Measurements from ENCODE around the gene TNS3. TPM values are rescaled to one million over a fixed set of nuclear protein-coding genes. Genes with fewer than 3 reads are reported as not detected.
A peak's percentile ranks its signal among the peaks of the same experiment; 100 is the strongest.

TNS3 gene
- total and polyA plus RNA-seq, 2 of the 13 experiments (the other 11 are each of a cell fraction or from before 2014, with no cell fraction given), result 52.9 to 55.7 TPM

- no peak for TF ChIP-seq PLSCR1 (CRISPR knock-in tag; IDR thresholded peaks at IDR 0.05; ENCODE audit: borderline replicate concordance)
- TF ChIP-seq MAX (IDR thresholded peaks at IDR 0.05), result no peak
- TF ChIP-seq TSC22D2 (CRISPR knock-in tag; IDR thresholded peaks at IDR 0.05; ENCODE audit: borderline replicate concordance), result no peak
- no peak for TF ChIP-seq HNRNPK (IDR thresholded peaks at IDR 0.05; ENCODE audit: low read depth, low read length, poor library complexity, severe bottlenecking)
- no peak for TF ChIP-seq ZNF513 (CRISPR knock-in tag; conservative IDR thresholded peaks at IDR 0.05)
- TF ChIP-seq TMF1 (CRISPR knock-in tag; IDR thresholded peaks at IDR 0.05; ENCODE audit: low read depth), result no peak
- TF ChIP-seq ARHGAP35 (CRISPR knock-in tag; IDR thresholded peaks at IDR 0.05; ENCODE audit: borderline replicate concordance), result no peak
These were observed 24.6 kb downstream of the TNS3 start (continued) for GRCh38 chr7:47557317-47557693.

GRCh38 chr7:47556511-47557180, 25.3 kb downstream of the TNS3 start:
- Histone ChIP-seq H3K4me3 (replicated peaks in 1 of 3; ENCODE audit: insufficient read depth in 1 of 3, low read depth in 2 of 3, low read length in 3 of 3) (no peak overlapping the region), H3K27ac (ENCODE audit: extremely low read length, insufficient read depth, low read length) (no peak overlapping the region), H3K9ac (ENCODE audit: insufficient read depth, low read depth, low read length) (no peak overlapping the region), H3K79me2 (ENCODE audit: insufficient read depth, low read length) (peaks cover 82% of the 10 kb centered on the region), H3K36me3 (replicated peaks in 1 of 2; ENCODE audit: control insufficient read depth in 1 of 2, insufficient read depth in 2 of 2, low read length in 2 of 2) (peaks cover 13 to 24% of the 10 kb centered on the region in 2 experiments; a peak in 4 of 5 replicates), H4K20me1 (ENCODE audit: insufficient read depth, low read length) (peaks cover 43% of the 10 kb centered on the region), H2AFZ (ENCODE audit: low read length) (no peak overlapping the region), H3K27me3 (ENCODE audit: control insufficient read depth in 1 of 2, insufficient read depth in 2 of 2, low read length in 2 of 2) (no peaks in the 10 kb centered on the region), H3K4me2 (ENCODE audit: low read depth, low read length) (no peak overlapping the region), H3K4me1 (ENCODE audit: insufficient read depth, low read length) (peaks cover 22% of the 10 kb centered on the region), H3K9me3 (ENCODE audit: low read length) (no peaks in the 10 kb centered on the region)
- BruUV-seq (replicated peaks), result no TSS peak
- ChIA-PET POLR2A (no interaction called here), CTCF (ENCODE audit: low intra/inter-chr PET ratio, low total read pairs) (no interaction called here)
- ATAC-seq, result no peak
- in situ Hi-C loops (cut with HindIII; ENCODE audit: extremely low pct_ligation_motif_present, low pct_unique_long_range_greater_than_20kb), result no loop called here
- intact Hi-C loops (cut with micrococcal nuclease; ENCODE audit: unreplicated experiment), result no loop called here
- no peak for FAIRE-seq
- WGBS (ENCODE audit: low lambda C conversion rate), result 96% methylated on average over 9 of the region's 13 CpGs
- peak; percentile 45 for TF ChIP-seq ZNF687 (CRISPR knock-in tag; IDR thresholded peaks at IDR 0.05)
- no peak for TF ChIP-seq DMTF1 (CRISPR knock-in tag; IDR thresholded peaks at IDR 0.05)
- DNase-seq (ENCODE audit: low spot score), result no peak

All from HepG2 (cell line).